Suprapubic skin (tissue), 4 donors: Measurements from ENCODE around the gene KANSL2. TPM values are rescaled to one million over a fixed set of nuclear protein-coding genes. Genes with fewer than 3 reads are reported as not detected.
"Not testable (repeated sequence)": the region's sequence is repeated elsewhere in the genome, so short reads cannot be mapped to it uniquely, and the experiment has no call there.

Source experiments
- DNase-seq, 2 donors: peaks; one replicate each; pipeline ENCODE4 v3.0.0-alpha.2; 2019; ENCODE audit warnings: low spot score in 2 of 2
- H3K27ac ChIP-seq: fragments of 200-600 bp; sonication (generic); one replicate; pipeline ENCODE4 v1.5.1; 2019
- H3K27me3 ChIP-seq: fragments of 200-600 bp; sonication (generic); one replicate; pipeline ENCODE4 v1.5.1; 2019
- H3K36me3 ChIP-seq: fragments of 200-600 bp; sonication (generic); one replicate; pipeline ENCODE4 v1.5.1; 2019
- H3K4me1 ChIP-seq: fragments of 200-600 bp; sonication (generic); one replicate; pipeline ENCODE4 v1.5.1; 2019
- H3K4me3 ChIP-seq: fragments of 200-600 bp; sonication (generic); one replicate; pipeline ENCODE4 v1.5.1; 2019; ENCODE audit warnings: mild to moderate bottlenecking
- H3K9me3 ChIP-seq: fragments of 200-600 bp; sonication (generic); one replicate; pipeline ENCODE4 v1.5.1; 2019
- EP300 ChIP-seq: sonication (generic); formaldehyde crosslinking; IDR thresholded peaks from one replicate; pipeline ENCODE4 v1.6.1; 2017; ENCODE audit warnings: antibody characterized with exemption
- POLR2A ChIP-seq, 2 donors: fragments of 450-650 bp; IDR thresholded peaks; one replicate each; pipeline ENCODE4 v1.6.1; 2017; ENCODE audit warnings: antibody characterized with exemption in 2 of 2, mild to moderate bottlenecking in 2 of 2, moderate library complexity in 2 of 2
- POLR2AphosphoS5 ChIP-seq, 3 donors: sonication (generic); formaldehyde crosslinking; IDR thresholded peaks; one replicate each; pipeline ENCODE4 v1.6.1; 2017; ENCODE audit warnings: antibody characterized with exemption in 3 of 3
- WGBS: methylation state at CpG from one replicate; pipeline ENCODE4 v1.1.5; 2018; 5-methylcytosine and 5-hydroxymethylcytosine counted together
- total RNA-seq, 4 donors: library from RNA; depleted of rRNA; stranded (reverse); fragments of >200 nt; gene quantifications; one replicate each; pipeline ENCODE4 v1.1.0, GENCODE V29; 2016
- TF ChIP-seq, protein P1 (sequence below), 2 donors: fragments of 200-600 bp in 1 of 2; fragments of 450-650 bp in 1 of 2; sonication (generic) in 1 of 2; IDR thresholded peaks; one replicate each; pipeline ENCODE4 v1.5.1; 2016 to 2019; ENCODE audit warnings: antibody characterized with exemption in 2 of 2, mild to moderate bottlenecking in 1 of 2, moderate library complexity in 1 of 2

KANSL2 gene
- total RNA-seq, 4 donors from 2014 or later = 39.0 to 92.7 (median 62.4) TPM

DNA sequence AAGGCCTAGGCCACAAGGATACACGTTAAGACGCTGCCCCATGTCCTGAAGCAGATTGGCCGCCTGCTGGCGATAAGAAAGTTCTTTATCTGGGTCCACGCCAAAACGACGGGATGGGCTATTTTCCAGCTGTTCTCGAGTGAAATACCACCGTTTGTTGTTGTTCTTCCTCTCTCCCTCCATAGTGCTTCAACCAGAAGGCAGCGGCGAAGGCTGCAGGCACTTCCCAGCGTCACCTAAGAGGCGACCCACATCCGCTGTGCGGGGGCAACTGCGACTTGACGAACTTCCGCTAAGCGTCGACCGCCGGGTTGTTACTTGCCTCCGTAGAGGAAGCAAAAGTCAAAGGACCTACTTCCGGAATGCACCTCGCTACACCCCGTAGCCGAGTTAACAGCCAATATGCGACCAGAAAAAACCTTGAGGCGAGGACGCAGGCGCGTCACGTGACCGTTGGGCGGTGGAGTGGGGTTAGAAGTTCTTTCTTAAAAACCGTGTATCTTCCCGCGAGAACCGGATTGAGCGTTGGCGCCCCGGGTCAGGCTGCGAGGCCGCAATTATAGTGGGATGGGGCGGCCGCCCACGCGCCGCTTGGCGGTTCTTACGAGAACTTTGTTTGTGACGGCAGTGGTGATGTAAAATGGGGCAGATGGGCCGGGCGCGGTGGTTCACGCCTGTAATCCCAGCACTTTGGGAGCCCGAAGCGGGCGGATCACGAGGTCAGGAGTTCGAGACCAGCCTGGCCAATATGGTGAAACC is 34.6 kb upstream of the KANSL2 start, which contains the start of gene CCNT1:
Gene CCNT1, minus strand, starts transcription at position 215 of the 759 bp plus-strand sequence. Its CDS starts 32 bp downstream, at position 183.
- H3K4me1 ChIP-seq = peaks cover 35% of the 10 kb centered on the region
- H3K27ac ChIP-seq = peak within 1 kb of the TSS; percentile 92
- TF ChIP-seq POLR2A (IDR thresholded peaks at IDR 0.05) (peak; percentile 37 to 90), POLR2AphosphoS5 (IDR thresholded peaks at IDR 0.05) (peak; percentile 89 to 97 (median 95)), EP300 (no peak)
- TF ChIP-seq, protein P1, sequence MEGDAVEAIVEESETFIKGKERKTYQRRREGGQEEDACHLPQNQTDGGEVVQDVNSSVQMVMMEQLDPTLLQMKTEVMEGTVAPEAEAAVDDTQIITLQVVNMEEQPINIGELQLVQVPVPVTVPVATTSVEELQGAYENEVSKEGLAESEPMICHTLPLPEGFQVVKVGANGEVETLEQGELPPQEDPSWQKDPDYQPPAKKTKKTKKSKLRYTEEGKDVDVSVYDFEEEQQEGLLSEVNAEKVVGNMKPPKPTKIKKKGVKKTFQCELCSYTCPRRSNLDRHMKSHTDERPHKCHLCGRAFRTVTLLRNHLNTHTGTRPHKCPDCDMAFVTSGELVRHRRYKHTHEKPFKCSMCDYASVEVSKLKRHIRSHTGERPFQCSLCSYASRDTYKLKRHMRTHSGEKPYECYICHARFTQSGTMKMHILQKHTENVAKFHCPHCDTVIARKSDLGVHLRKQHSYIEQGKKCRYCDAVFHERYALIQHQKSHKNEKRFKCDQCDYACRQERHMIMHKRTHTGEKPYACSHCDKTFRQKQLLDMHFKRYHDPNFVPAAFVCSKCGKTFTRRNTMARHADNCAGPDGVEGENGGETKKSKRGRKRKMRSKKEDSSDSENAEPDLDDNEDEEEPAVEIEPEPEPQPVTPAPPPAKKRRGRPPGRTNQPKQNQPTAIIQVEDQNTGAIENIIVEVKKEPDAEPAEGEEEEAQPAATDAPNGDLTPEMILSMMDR (IDR thresholded peaks at IDR 0.05) = peak in 1 of 2 donors; percentile 25
- peaks cover 14% of the 10 kb centered on the region for H3K36me3 ChIP-seq
- no peaks in the 10 kb centered on the region for H3K27me3 ChIP-seq
- peak; percentile 100 for DNase-seq
- under 1% methylated on average over 48 of the region's 61 CpGs for WGBS
- peaks cover 3% of the 10 kb centered on the region for H3K9me3 ChIP-seq
- peak within 1 kb of the TSS; percentile 63 for H3K4me3 ChIP-seq

DNA sequence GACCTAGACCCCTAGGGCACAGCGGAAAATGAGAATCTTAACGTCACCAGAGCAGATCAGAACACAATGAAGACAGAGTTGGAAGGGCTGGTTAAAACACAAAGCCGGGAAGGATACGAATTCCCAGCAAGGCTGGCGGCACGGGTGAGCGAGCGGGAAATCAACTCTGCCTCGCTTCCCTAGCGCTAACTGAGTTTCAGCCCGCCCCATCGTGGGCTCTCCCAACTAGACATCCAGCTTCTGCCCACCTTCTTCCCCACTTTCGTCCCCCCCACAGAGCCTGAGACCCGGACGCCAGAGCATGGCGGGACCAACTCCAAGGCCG is 34.1 kb upstream of the KANSL2 start:
- TF ChIP-seq, protein P1 (IDR thresholded peaks at IDR 0.05) = no peak
- TF ChIP-seq POLR2A (IDR thresholded peaks at IDR 0.05) = no peak
- no peak for TF ChIP-seq EP300
- TF ChIP-seq POLR2AphosphoS5 (IDR thresholded peaks at IDR 0.05) = no peak
- H3K36me3 ChIP-seq = peaks cover 18% of the 10 kb centered on the region
- under 1% methylated on average over 17 of the region's 17 CpGs for WGBS
- DNase-seq = no peak
- H3K4me3 ChIP-seq = peak overlapping the region; percentile 63
- peak overlapping the region; percentile 92 for H3K27ac ChIP-seq
- peaks cover 35% of the 10 kb centered on the region for H3K4me1 ChIP-seq
- H3K27me3 ChIP-seq = no peaks in the 10 kb centered on the region
- H3K9me3 ChIP-seq = peaks cover 3% of the 10 kb centered on the region

DNA sequence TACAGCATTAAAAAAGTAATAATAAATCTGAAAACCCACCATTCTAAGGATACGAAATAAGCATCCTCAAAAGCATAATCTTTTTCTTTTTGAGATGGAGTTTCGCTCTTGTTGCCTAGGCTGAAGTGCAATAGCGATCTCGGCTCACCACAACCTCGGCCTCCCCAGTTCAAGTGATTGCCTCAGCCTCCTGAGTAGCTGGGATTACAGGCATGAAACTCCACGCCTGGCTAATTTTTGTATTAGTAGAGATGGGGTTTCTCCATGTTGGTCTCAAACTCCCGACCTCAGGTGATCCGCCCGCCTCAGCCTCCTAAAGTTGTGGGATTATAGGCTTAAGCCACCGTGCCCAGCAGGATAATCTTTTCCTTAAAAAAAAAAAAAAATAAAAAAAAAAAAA is 30.2 kb upstream of the KANSL2 start:
- no peaks in the 10 kb centered on the region for H3K9me3 ChIP-seq
- H3K36me3 ChIP-seq = peaks cover 41% of the 10 kb centered on the region
- 93% methylated on average over 10 of the region's 10 CpGs for WGBS
- no peaks in the 10 kb centered on the region for H3K27me3 ChIP-seq
- H3K27ac ChIP-seq = no peak overlapping the region
- H3K4me1 ChIP-seq = peaks cover 38% of the 10 kb centered on the region
- TF ChIP-seq EP300 (no peak), POLR2A (IDR thresholded peaks at IDR 0.05) (no peak), POLR2AphosphoS5 (IDR thresholded peaks at IDR 0.05) (no peak)
- TF ChIP-seq, protein P1 (IDR thresholded peaks at IDR 0.05) = no peak
- no peak for DNase-seq
- no peak overlapping the region for H3K4me3 ChIP-seq

DNA sequence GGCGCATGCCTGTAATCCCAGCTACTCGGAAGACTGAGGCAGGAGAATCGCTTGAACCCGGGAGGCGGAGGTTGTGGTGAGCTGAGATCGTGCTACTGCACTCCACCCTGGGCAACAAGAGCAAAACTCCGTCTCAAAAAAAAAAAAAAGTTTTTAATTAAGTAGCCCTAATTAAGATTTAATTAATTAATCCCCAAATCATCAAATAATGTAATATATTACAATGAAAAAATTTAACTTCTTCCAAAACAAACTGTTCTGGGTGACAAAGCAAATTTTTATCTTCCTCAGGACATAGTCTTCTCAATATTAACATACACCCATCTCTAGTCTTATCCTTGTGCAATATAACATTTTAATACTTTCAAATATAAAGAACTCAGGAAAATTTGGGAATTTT is 16.8 kb upstream of the KANSL2 start:
- not testable (repeated sequence) for H3K4me3 ChIP-seq, H3K9me3 ChIP-seq, H3K4me1 ChIP-seq, H3K27me3 ChIP-seq, H3K27ac ChIP-seq, DNase-seq
- H3K36me3 ChIP-seq = peaks cover 84% of the 10 kb centered on the region
- 93% methylated on average over 7 of the region's 7 CpGs for WGBS

DNA sequence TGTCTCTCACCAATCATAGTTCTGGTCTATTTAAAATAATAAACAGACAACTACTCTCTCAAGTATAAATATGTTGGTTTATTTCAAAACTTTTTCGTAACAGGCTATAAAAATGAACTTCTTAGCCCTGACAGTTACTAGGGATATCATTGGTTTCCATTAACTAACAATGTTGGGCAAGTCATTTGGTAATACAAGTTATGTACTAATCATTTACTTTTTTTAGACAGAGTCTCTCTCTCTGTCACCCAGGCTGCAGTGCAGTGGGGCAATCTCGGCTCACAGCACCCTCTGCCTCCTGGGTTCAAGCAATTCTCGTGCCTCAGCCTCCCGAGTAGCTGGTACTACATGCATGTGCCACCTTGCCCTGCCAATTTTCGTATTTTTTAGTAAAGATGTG is 14.6 kb upstream of the KANSL2 start:
- DNase-seq = no peak
- H3K9me3 ChIP-seq = no peaks in the 10 kb centered on the region
- TF ChIP-seq, protein P1 (IDR thresholded peaks at IDR 0.05) = no peak
- no peak for TF ChIP-seq POLR2A (IDR thresholded peaks at IDR 0.05)
- no peak for TF ChIP-seq EP300
- no peak overlapping the region for H3K4me3 ChIP-seq
- peaks cover 84% of the 10 kb centered on the region for H3K36me3 ChIP-seq
- H3K27ac ChIP-seq = no peak overlapping the region
- WGBS = 98% methylated on average over 5 of the region's 5 CpGs
- no peaks in the 10 kb centered on the region for H3K27me3 ChIP-seq
- H3K4me1 ChIP-seq = no peaks in the 10 kb centered on the region

DNA sequence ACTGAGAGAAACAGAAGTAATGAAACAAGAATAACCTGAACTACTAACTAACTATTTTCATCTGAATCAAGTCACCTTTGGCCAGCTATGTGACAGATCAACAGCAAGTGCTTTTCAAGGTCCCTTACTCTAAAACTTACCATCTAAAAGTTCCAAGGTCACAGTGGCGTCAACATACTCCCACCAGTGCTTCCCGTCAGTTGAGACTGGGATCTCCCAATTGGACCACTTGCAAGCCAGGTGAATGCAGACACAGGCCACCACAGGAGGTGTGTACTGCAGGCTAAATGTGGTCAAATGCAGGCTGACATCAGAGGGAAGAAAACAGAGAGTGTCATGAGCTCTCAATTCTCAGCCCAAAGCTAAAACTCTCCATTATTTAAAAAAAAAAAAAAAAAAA is 13.8 kb upstream of the KANSL2 start:
- no peak overlapping the region for H3K27ac ChIP-seq
- peaks cover 81% of the 10 kb centered on the region for H3K36me3 ChIP-seq
- no peaks in the 10 kb centered on the region for H3K4me1 ChIP-seq
- 88% methylated on average over 2 of the region's 2 CpGs for WGBS
- no peak overlapping the region for H3K4me3 ChIP-seq
- no peaks in the 10 kb centered on the region for H3K27me3 ChIP-seq
- no peaks in the 10 kb centered on the region for H3K9me3 ChIP-seq
- TF ChIP-seq EP300 = no peak
- TF ChIP-seq, protein P1 (IDR thresholded peaks at IDR 0.05) = no peak
- no peak for TF ChIP-seq POLR2AphosphoS5 (IDR thresholded peaks at IDR 0.05)
- TF ChIP-seq POLR2A (IDR thresholded peaks at IDR 0.05) = no peak
- DNase-seq = no peak
